Ishikawa (cell line): ENCODE data around the gene TSSK1B.

ENCODE experiments used
- CEBPB ChIP-seq: IDR thresholded peaks from 2 replicates; pipeline ENCODE4 v1.6.1; 2012
- EGR1 ChIP-seq: IDR thresholded peaks from 2 replicates; pipeline ENCODE4 v1.6.1; 2012
- EP300 ChIP-seq: IDR thresholded peaks from 2 replicates; pipeline ENCODE4 v1.6.1; 2012; ENCODE audit warnings: borderline replicate concordance
- FOXM1 ChIP-seq: IDR thresholded peaks from 2 replicates; pipeline ENCODE4 v1.6.1; 2012; ENCODE audit warnings: low read depth, borderline replicate concordance
- NFIC ChIP-seq: IDR thresholded peaks from 2 replicates; pipeline ENCODE4 v1.6.1; 2012
- RAD21 ChIP-seq: IDR thresholded peaks from 2 replicates; pipeline ENCODE4 v1.6.1; 2012; ENCODE audit warnings: low read depth
- TAF1 ChIP-seq: IDR thresholded peaks from 2 replicates; pipeline ENCODE4 v1.6.1; 2012; ENCODE audit warnings: low read depth, mild to moderate bottlenecking
- TEAD4 ChIP-seq: IDR thresholded peaks from 2 replicates; pipeline ENCODE4 v1.6.1; 2012
- ZBTB7A ChIP-seq: IDR thresholded peaks from 2 replicates; pipeline ENCODE4 v1.6.1; 2012; ENCODE audit warnings: low read depth
- TF ChIP-seq, protein P1 (sequence below): IDR thresholded peaks from 2 replicates; pipeline ENCODE4 v1.6.1; 2012
- TF ChIP-seq, protein P2 (sequence below): IDR thresholded peaks from 2 replicates; pipeline ENCODE4 v1.6.1; 2012; ENCODE audit warnings: low read depth, mild to moderate bottlenecking

DNA sequence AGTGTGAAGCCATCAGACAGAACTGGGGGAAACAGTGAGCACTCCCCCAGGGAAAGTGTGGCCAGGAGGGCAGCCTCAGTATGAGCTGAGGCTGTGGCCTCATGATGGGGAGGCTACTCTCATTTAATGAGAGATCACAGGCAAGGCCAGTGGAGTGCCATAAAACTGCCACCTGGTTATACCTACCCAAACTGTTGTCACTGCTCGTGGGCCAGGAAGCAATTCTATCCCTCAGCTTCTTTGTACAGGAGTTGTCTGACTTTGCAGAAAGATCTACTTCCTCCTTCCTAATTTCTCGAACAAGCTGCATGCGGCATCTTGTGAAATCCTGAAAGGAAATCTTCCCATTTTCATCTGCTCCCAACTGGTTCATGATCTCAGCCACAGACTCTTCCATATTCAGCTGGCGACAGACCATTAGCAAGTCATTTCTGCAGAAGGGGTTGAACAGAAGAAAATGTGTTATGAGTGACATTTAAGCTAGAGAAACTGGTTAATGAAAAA, 50.0 kb downstream of the TSSK1B start:
- TF ChIP-seq, protein P1, sequence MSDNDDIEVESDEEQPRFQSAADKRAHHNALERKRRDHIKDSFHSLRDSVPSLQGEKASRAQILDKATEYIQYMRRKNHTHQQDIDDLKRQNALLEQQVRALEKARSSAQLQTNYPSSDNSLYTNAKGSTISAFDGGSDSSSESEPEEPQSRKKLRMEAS: no peak
- no peak for TF ChIP-seq RAD21
- TF ChIP-seq, protein P2, sequence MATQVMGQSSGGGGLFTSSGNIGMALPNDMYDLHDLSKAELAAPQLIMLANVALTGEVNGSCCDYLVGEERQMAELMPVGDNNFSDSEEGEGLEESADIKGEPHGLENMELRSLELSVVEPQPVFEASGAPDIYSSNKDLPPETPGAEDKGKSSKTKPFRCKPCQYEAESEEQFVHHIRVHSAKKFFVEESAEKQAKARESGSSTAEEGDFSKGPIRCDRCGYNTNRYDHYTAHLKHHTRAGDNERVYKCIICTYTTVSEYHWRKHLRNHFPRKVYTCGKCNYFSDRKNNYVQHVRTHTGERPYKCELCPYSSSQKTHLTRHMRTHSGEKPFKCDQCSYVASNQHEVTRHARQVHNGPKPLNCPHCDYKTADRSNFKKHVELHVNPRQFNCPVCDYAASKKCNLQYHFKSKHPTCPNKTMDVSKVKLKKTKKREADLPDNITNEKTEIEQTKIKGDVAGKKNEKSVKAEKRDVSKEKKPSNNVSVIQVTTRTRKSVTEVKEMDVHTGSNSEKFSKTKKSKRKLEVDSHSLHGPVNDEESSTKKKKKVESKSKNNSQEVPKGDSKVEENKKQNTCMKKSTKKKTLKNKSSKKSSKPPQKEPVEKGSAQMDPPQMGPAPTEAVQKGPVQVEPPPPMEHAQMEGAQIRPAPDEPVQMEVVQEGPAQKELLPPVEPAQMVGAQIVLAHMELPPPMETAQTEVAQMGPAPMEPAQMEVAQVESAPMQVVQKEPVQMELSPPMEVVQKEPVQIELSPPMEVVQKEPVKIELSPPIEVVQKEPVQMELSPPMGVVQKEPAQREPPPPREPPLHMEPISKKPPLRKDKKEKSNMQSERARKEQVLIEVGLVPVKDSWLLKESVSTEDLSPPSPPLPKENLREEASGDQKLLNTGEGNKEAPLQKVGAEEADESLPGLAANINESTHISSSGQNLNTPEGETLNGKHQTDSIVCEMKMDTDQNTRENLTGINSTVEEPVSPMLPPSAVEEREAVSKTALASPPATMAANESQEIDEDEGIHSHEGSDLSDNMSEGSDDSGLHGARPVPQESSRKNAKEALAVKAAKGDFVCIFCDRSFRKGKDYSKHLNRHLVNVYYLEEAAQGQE: no peak
- TF ChIP-seq FOXM1: no peak
- TF ChIP-seq EGR1: no peak
- TF ChIP-seq TAF1: no peak
- no peak for TF ChIP-seq EP300
- no peak for TF ChIP-seq TEAD4
- TF ChIP-seq NFIC: no peak
- TF ChIP-seq ZBTB7A: no peak
- TF ChIP-seq CEBPB: no peak
